Hepatocyte (in vitro differentiated cells): Measurements from ENCODE around the gene VAV2. TPM values are rescaled to one million over a fixed set of nuclear protein-coding genes. Genes with fewer than 3 reads are reported as not detected.

ENCODE experiments used
- DNase-seq: peaks from one replicate; pipeline ENCODE4 v3.0.0-alpha.2; 2016; ENCODE audit warnings: low spot score
- H2AFZ ChIP-seq: fragments of 200-600 bp; sonication (generic); 2 replicates; pipeline ENCODE4 v1.6.0; 2016; ENCODE audit warnings: antibody characterized with exemption, mild to moderate bottlenecking
- H3K27ac ChIP-seq: fragments of 200-600 bp; sonication (generic); 2 replicates; pipeline ENCODE4 v1.5.1; 2016; ENCODE audit warnings: mild to moderate bottlenecking
- H3K27me3 ChIP-seq: fragments of 200-600 bp; sonication (generic); 2 replicates; pipeline ENCODE4 v1.6.1; 2016
- H3K36me3 ChIP-seq: fragments of 200-600 bp; sonication (generic); replicated peaks from 2 replicates; pipeline ENCODE4 v1.5.1; 2016; ENCODE audit warnings: low read depth; ENCODE audit not compliant: insufficient read depth
- H3K4me1 ChIP-seq: fragments of 200-600 bp; sonication (generic); 2 replicates; pipeline ENCODE4 v1.5.1; 2016; ENCODE audit warnings: mild to moderate bottlenecking, moderate library complexity; ENCODE audit not compliant: insufficient read depth
- H3K4me2 ChIP-seq: fragments of 200-600 bp; sonication (generic); 2 replicates; pipeline ENCODE4 v1.6.0; 2016
- H3K4me3 ChIP-seq: fragments of 200-600 bp; sonication (generic); 2 replicates; pipeline ENCODE4 v1.5.1; 2016; ENCODE audit warnings: mild to moderate bottlenecking
- H3K79me2 ChIP-seq: fragments of 200-600 bp; sonication (generic); 2 replicates; pipeline ENCODE4 v1.6.0; 2017; ENCODE audit warnings: mild to moderate bottlenecking
- H3K9me2 ChIP-seq: fragments of 200-600 bp; sonication (generic); replicated peaks from 2 replicates; pipeline ENCODE4 v1.6.0; 2017; ENCODE audit warnings: mild to moderate bottlenecking; ENCODE audit not compliant: insufficient read depth
- H3K9me3 ChIP-seq: fragments of 200-600 bp; sonication (generic); 2 replicates; pipeline ENCODE4 v1.5.1; 2016; ENCODE audit warnings: low read depth, mild to moderate bottlenecking
- H4K20me1 ChIP-seq: fragments of 200-600 bp; sonication (generic); 2 replicates; pipeline ENCODE4 v1.6.0; 2016; ENCODE audit warnings: mild to moderate bottlenecking; ENCODE audit not compliant: insufficient read depth, poor library complexity, severe bottlenecking
- CTCF ChIP-seq: fragments of 200-600 bp; sonication (generic); IDR thresholded peaks from 2 replicates; pipeline ENCODE4 v1.5.1; 2016; ENCODE audit warnings: antibody characterized with exemption, mild to moderate bottlenecking; ENCODE audit not compliant: poor library complexity
- EZH2 ChIP-seq: fragments of 200-600 bp; sonication (generic); IDR thresholded peaks from 2 replicates; pipeline ENCODE4 v1.6.1; 2016; ENCODE audit warnings: antibody characterized with exemption, mild to moderate bottlenecking, borderline replicate concordance
- EZH2phosphoT487 ChIP-seq: fragments of 200-600 bp; sonication (generic); IDR thresholded peaks from one replicate; pipeline ENCODE4 v1.6.1; 2018; ENCODE audit warnings: antibody characterized with exemption, mild to moderate bottlenecking, low read depth, moderate library complexity; ENCODE audit not compliant: unreplicated experiment, severe bottlenecking
- WGBS: methylation state at CpG from one replicate; pipeline ENCODE4 v1.1.6; 2016; ENCODE audit warnings: low lambda C conversion rate; ENCODE audit errors: missing lambda C conversion rate; 5-methylcytosine and 5-hydroxymethylcytosine counted together
- polyA plus RNA-seq: library from polyadenylated mRNA; unstranded; fragments of >200 nt; fragmentation: Nextera tagmentation; extraction: Ambion mirVana; gene quantifications from 2 replicates; pipeline ENCODE4 v1.2.1, GENCODE V29; 2016
- total RNA-seq: library from RNA; depleted of rRNA; stranded (reverse); fragments of >200 nt; gene quantifications from 2 replicates; pipeline ENCODE4 v1.2.3, GENCODE V29; 2014

VAV2 gene
- total and polyA plus RNA-seq, 2 experiments from 2014 or later = 24.9 to 27.7 TPM

- Histone ChIP-seq H2AFZ (no peak overlapping the region), H3K4me3 (no peak overlapping the region), H3K27ac (no peak overlapping the region), H3K9me2 (no peaks in the 10 kb centered on the region), H3K4me1 (peaks cover 6% of the 10 kb centered on the region), H4K20me1 (no peaks in the 10 kb centered on the region), H3K27me3 (no peaks in the 10 kb centered on the region), H3K4me2 (no peak overlapping the region), H3K79me2 (no peaks in the 10 kb centered on the region), H3K9me3 (no peaks in the 10 kb centered on the region), H3K36me3 (no peaks in the 10 kb centered on the region)
- TF ChIP-seq EZH2phosphoT487 = no peak
- TF ChIP-seq CTCF = no peak
- no peak for TF ChIP-seq EZH2
- no peak for DNase-seq
- 94% methylated on average over 8 of the region's 8 CpGs for WGBS
Observed at GRCh38 chr9:133735931-133736330, 256.2 kb downstream of the VAV2 start.

- H3K4me1 ChIP-seq = peaks cover 6% of the 10 kb centered on the region
- H2AFZ ChIP-seq = no peak overlapping the region
- no peaks in the 10 kb centered on the region for H4K20me1 ChIP-seq
- H3K36me3 ChIP-seq = no peaks in the 10 kb centered on the region
- H3K27me3 ChIP-seq = no peaks in the 10 kb centered on the region
- no peaks in the 10 kb centered on the region for H3K79me2 ChIP-seq
- H3K27ac ChIP-seq = no peak overlapping the region
- no peak overlapping the region for H3K4me2 ChIP-seq
- DNase-seq = no peak
- no peaks in the 10 kb centered on the region for H3K9me2 ChIP-seq
- H3K4me3 ChIP-seq = no peak overlapping the region
- 47% methylated on average over 10 of the region's 10 CpGs for WGBS
- H3K9me3 ChIP-seq = no peaks in the 10 kb centered on the region
- TF ChIP-seq EZH2phosphoT487 (no peak), CTCF (no peak), EZH2 (no peak)
Observed at GRCh38 chr9:133735415-133735775, 256.7 kb downstream of the VAV2 start.

GRCh38 chr9:133734590-133735414 lies 257.3 kb downstream of the VAV2 start:
- Histone ChIP-seq H3K27me3 (no peaks in the 10 kb centered on the region), H3K79me2 (no peaks in the 10 kb centered on the region), H3K4me3 (no peak overlapping the region), H3K9me2 (no peaks in the 10 kb centered on the region), H4K20me1 (no peaks in the 10 kb centered on the region), H3K9me3 (no peaks in the 10 kb centered on the region), H3K27ac (no peak overlapping the region), H3K4me2 (no peak overlapping the region), H3K4me1 (peaks cover 6% of the 10 kb centered on the region), H2AFZ (no peak overlapping the region), H3K36me3 (no peaks in the 10 kb centered on the region)
- DNase-seq = no peak
- TF ChIP-seq EZH2 (no peak), CTCF (no peak), EZH2phosphoT487 (no peak)
- WGBS = 74% methylated on average over 18 of the region's 23 CpGs
